ENCODE data around the gene SIGLEC5.

The SIGLEC5 gene

DNA sequence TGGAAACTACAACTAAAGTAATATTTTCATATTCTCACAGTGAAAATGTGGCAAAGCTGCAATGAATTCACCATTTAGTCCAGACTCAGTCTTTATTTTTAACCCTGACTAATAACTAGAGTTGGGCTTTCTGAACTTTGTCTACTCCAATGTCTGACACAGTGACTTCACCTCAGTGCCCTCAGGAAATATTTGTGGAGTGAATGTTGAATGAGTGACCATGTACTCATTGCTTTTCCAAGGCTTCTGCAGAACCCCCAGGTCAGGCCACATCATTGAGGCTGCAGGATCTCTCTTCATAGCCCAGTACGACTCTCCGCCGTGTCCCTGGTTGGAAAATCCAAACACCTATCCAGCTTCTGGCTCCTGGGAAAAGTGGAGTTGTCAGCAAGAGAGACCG lies 57.3 kb downstream of the SIGLEC5 start:
- no peaks in the 10 kb centered on the region for H3K9me3 ChIP-seq
- no peak overlapping the region for H3K4me3 ChIP-seq (ENCODE audit: low read depth in 1 of 2, low read length in 1 of 2)
- no peak overlapping the region for H3K27ac ChIP-seq
- peaks cover 7 to 16% of the 10 kb centered on the region in 2 experiments for H3K4me1 ChIP-seq (ENCODE audit: control insufficient read depth in 1 of 2, insufficient read depth in 1 of 2, low read depth in 1 of 2, low read length in 1 of 2)
- TF ChIP-seq, protein P1, sequence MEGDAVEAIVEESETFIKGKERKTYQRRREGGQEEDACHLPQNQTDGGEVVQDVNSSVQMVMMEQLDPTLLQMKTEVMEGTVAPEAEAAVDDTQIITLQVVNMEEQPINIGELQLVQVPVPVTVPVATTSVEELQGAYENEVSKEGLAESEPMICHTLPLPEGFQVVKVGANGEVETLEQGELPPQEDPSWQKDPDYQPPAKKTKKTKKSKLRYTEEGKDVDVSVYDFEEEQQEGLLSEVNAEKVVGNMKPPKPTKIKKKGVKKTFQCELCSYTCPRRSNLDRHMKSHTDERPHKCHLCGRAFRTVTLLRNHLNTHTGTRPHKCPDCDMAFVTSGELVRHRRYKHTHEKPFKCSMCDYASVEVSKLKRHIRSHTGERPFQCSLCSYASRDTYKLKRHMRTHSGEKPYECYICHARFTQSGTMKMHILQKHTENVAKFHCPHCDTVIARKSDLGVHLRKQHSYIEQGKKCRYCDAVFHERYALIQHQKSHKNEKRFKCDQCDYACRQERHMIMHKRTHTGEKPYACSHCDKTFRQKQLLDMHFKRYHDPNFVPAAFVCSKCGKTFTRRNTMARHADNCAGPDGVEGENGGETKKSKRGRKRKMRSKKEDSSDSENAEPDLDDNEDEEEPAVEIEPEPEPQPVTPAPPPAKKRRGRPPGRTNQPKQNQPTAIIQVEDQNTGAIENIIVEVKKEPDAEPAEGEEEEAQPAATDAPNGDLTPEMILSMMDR (IDR thresholded peaks at IDR 0.05): no peak
- peaks cover 28% of the 10 kb centered on the region for H3K27me3 ChIP-seq
- H3K36me3 ChIP-seq: no peaks in the 10 kb centered on the region

DNA sequence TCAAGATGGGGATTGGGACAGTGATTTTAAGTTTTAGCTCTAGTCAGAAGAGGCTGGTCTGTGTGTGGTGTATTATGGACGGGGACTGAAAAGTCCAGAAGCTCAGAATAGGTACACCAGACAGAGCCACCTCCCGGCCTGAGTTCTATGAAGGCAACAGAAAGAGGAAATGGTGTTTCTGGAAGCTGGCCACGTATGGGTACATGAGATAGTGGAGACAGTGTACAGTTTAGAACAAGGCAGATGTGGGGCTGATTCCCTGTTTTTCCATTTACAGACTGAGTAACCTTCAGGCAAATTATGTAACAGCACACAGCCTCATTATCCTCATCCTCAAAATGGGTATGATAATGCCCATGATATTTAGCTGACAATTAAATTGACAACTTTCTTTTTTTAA lies 57.8 kb downstream of the SIGLEC5 start:
- H3K9me3 ChIP-seq: no peaks in the 10 kb centered on the region
- H3K36me3 ChIP-seq: no peaks in the 10 kb centered on the region
- H3K27ac ChIP-seq: no peak overlapping the region
- peaks cover 7 to 16% of the 10 kb centered on the region in 2 experiments for H3K4me1 ChIP-seq (ENCODE audit: control insufficient read depth in 1 of 2, insufficient read depth in 1 of 2, low read depth in 1 of 2, low read length in 1 of 2)
- no peak overlapping the region for H3K4me3 ChIP-seq (ENCODE audit: low read depth in 1 of 2, low read length in 1 of 2)
- peaks cover 33% of the 10 kb centered on the region for H3K27me3 ChIP-seq
- TF ChIP-seq, protein P1 (IDR thresholded peaks at IDR 0.05): no peak

- Histone ChIP-seq H3K27me3 (peaks cover 41% of the 10 kb centered on the region), H3K36me3 (no peaks in the 10 kb centered on the region), H3K9me3 (no peaks in the 10 kb centered on the region), H3K4me3 (ENCODE audit: low read depth in 1 of 2, low read length in 1 of 2) (peak overlapping the region; percentile 50 to 55), H3K4me1 (ENCODE audit: control insufficient read depth in 1 of 2, insufficient read depth in 1 of 2, low read depth in 1 of 2, low read length in 1 of 2) (peaks cover 7 to 16% of the 10 kb centered on the region in 2 experiments), H3K27ac (no peak overlapping the region)
- TF ChIP-seq, protein P1 (IDR thresholded peaks at IDR 0.05): no peak
Observed at GRCh38 chr19:51571599-51571998, 58.6 kb downstream of the SIGLEC5 start.

DNA sequence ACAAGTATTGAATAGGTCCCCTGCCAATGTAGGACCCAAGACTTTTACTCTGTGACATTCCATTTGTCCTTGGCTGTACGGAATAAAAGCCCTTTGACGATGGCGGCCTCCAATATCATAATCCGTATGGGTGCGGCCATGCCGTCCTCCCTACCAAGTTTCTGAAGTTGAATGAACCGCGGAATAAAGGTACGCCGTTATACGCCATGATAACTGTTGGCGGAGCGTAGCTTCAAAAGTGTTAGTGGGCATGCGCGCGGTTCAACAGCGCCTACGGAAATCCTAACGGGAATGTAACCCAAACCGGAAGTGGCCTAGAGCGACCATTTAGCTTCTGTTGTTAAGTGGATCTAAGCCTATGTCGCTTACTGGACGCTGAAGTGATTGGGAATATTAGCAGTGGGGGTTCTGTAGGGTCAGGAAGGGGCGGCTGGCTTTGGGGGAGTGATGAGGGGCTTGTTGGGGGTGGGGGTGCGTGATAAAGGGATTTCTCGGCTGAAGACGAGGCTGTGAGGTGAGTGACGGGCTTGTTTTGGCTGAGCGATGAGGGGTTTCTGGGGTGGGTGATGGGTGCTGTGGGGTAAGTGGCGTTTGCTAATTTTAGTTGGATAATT lies 59.1 kb downstream of the SIGLEC5 start, which contains the start of gene ZNF175:
TSS of gene ZNF175 (plus strand) at position 322 of the 614 bp plus-strand sequence. CDS start 2,047 bp downstream, outside the sequence.
- peaks cover 7 to 16% of the 10 kb centered on the region in 2 experiments for H3K4me1 ChIP-seq (ENCODE audit: control insufficient read depth in 1 of 2, insufficient read depth in 1 of 2, low read depth in 1 of 2, low read length in 1 of 2)
- no peaks in the 10 kb centered on the region for H3K36me3 ChIP-seq
- no peak within 1 kb of the TSS for H3K27ac ChIP-seq
- TF ChIP-seq, protein P1 (IDR thresholded peaks at IDR 0.05): no peak
- H3K27me3 ChIP-seq: peaks cover 46% of the 10 kb centered on the region
- H3K4me3 ChIP-seq (ENCODE audit: low read depth in 1 of 2, low read length in 1 of 2): peak within 1 kb of the TSS; percentile 50 to 55
- H3K9me3 ChIP-seq: no peaks in the 10 kb centered on the region

DNA sequence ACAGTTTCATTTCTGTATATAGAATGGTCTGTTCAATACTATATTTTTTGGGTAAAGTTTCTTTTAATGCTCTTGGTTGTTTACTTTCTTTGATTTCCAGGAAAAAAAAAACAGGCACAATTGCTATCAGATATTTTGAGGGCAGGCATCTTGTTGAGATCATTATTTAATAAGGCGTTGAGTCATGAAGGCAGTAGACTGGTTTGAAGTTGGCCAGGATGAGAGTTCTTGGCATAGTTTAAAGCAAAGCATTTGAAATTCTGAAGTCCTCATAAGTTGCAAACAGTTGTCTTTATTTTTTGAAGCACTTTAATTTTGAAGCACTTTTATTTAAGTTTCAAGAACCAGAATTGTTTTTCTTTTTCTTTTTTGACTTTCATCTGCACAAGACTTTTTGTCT lies 61.7 kb downstream of the SIGLEC5 start:
- Histone ChIP-seq H3K9me3 (no peaks in the 10 kb centered on the region), H3K27ac (no peak overlapping the region), H3K27me3 (peaks cover 73% of the 10 kb centered on the region), H3K4me3 (ENCODE audit: low read depth in 1 of 2, low read length in 1 of 2) (no peak overlapping the region), H3K36me3 (no peaks in the 10 kb centered on the region), H3K4me1 (ENCODE audit: control insufficient read depth in 1 of 2, insufficient read depth in 1 of 2, low read depth in 1 of 2, low read length in 1 of 2) (peaks cover 7 to 16% of the 10 kb centered on the region in 2 experiments)
- TF ChIP-seq, protein P1 (IDR thresholded peaks at IDR 0.05): no peak
